SK-N-SH treated with all-trans-retinoic acid at 6 μM for 48 hours (cell line): ENCODE measurements around the gene NUCB2.

ENCODE experiments used
- ATAC-seq: fragments of 200-7000 bp; cut with Tn5 transposase; 3 replicates; pipeline ENCODE4 v1.9.1; 2020; ENCODE audit warnings: mild to moderate bottlenecking, moderate library complexity
- ARNTL ChIP-seq: fragments of 450-650 bp; formaldehyde crosslinking; IDR thresholded peaks from 2 replicates; pipeline ENCODE4 v1.5.0; 2020; ENCODE audit warnings: low read depth, mild to moderate bottlenecking, moderate library complexity, borderline replicate concordance
- BACH2 ChIP-seq: fragments of 250-450 bp; sonication (Bioruptor Pico); IDR thresholded peaks from 2 replicates; pipeline ENCODE4 v1.9.0; 2021; ENCODE audit warnings: mild to moderate bottlenecking, borderline replicate concordance
- CREB5 ChIP-seq: fragments of 250-450 bp; sonication (Bioruptor Pico); IDR thresholded peaks from 2 replicates; pipeline ENCODE4 v1.5.1; 2020; ENCODE audit warnings: low read depth, mild to moderate bottlenecking, moderate library complexity
- CSDC2 ChIP-seq: fragments of 250-450 bp; sonication (Bioruptor Pico); IDR thresholded peaks from 2 replicates; pipeline ENCODE4 v1.5.0; 2020; ENCODE audit warnings: mild to moderate bottlenecking, moderate library complexity
- CSRNP3 ChIP-seq: fragments of 250-450 bp; sonication (Bioruptor Pico); IDR thresholded peaks from 2 replicates; pipeline ENCODE4 v1.5.1; 2021; ENCODE audit warnings: mild to moderate bottlenecking, moderate library complexity
- GLIS3 ChIP-seq: fragments of 250-450 bp; sonication (Bioruptor Pico); IDR thresholded peaks from 2 replicates; pipeline ENCODE4 v1.5.0; 2020; ENCODE audit warnings: mild to moderate bottlenecking, moderate library complexity
- ISL1 ChIP-seq: fragments of 250-450 bp; sonication (Bioruptor Pico); IDR thresholded peaks from 2 replicates; pipeline ENCODE4 v2.1.2; 2022; ENCODE audit warnings: mild to moderate bottlenecking, moderate library complexity
- POU6F1 ChIP-seq: fragments of 250-450 bp; sonication (Bioruptor Pico); IDR thresholded peaks from 2 replicates; pipeline ENCODE4 v1.8.0; 2021; ENCODE audit warnings: low read depth, mild to moderate bottlenecking, moderate library complexity, borderline replicate concordance
- PPARA ChIP-seq: fragments of 250-450 bp; sonication (Bioruptor Pico); IDR thresholded peaks from 2 replicates; pipeline ENCODE4 v1.5.0; 2020; ENCODE audit warnings: mild to moderate bottlenecking, borderline replicate concordance
- RARB ChIP-seq: fragments of 250-450 bp; sonication (Bioruptor Pico); IDR thresholded peaks from 2 replicates; pipeline ENCODE4 v1.8.0; 2021; ENCODE audit warnings: mild to moderate bottlenecking, moderate library complexity
- SNAI2 ChIP-seq: fragments of 250-450 bp; sonication (Bioruptor Pico); IDR thresholded peaks from 2 replicates; pipeline ENCODE4 v1.5.0; 2020; ENCODE audit warnings: mild to moderate bottlenecking, moderate library complexity
- TCF4 ChIP-seq: fragments of 250-450 bp; sonication (Bioruptor Pico); IDR thresholded peaks from 2 replicates; pipeline ENCODE4 v1.8.0; 2021; ENCODE audit warnings: mild to moderate bottlenecking, moderate library complexity, borderline replicate concordance
- TOX ChIP-seq: fragments of 250-450 bp; sonication (Bioruptor Pico); IDR thresholded peaks from 2 replicates; pipeline ENCODE4 v1.8.0; 2021; ENCODE audit warnings: mild to moderate bottlenecking, moderate library complexity, borderline replicate concordance
- TSHZ2 ChIP-seq: fragments of 250-450 bp; sonication (Bioruptor Pico); IDR thresholded peaks from 2 replicates; pipeline ENCODE4 v1.5.0; 2020; ENCODE audit warnings: mild to moderate bottlenecking, moderate library complexity
- ZC3H10 ChIP-seq: fragments of 250-450 bp; sonication (Bioruptor Pico); IDR thresholded peaks from 2 replicates; pipeline ENCODE4 v1.5.1; 2021; ENCODE audit warnings: mild to moderate bottlenecking, moderate library complexity
- ZFP3 ChIP-seq: fragments of 250-450 bp; sonication (Bioruptor Pico); IDR thresholded peaks from 2 replicates; pipeline ENCODE4 v1.5.0; 2020; ENCODE audit warnings: mild to moderate bottlenecking, moderate library complexity
- ZFP30 ChIP-seq: fragments of 450-650 bp; formaldehyde crosslinking; IDR thresholded peaks from 2 replicates; pipeline ENCODE4 v1.5.0; 2022; ENCODE audit warnings: mild to moderate bottlenecking, moderate library complexity
- ZNF565 ChIP-seq: fragments of 450-650 bp; formaldehyde crosslinking; conservative IDR thresholded peaks from 2 replicates; pipeline ENCODE4 v1.5.0; 2020; ENCODE audit warnings: low read depth, mild to moderate bottlenecking, moderate library complexity
- ZNF70 ChIP-seq: fragments of 450-650 bp; formaldehyde crosslinking; IDR thresholded peaks from 2 replicates; pipeline ENCODE4 v1.5.0; 2020; ENCODE audit warnings: mild to moderate bottlenecking, moderate library complexity

NUCB2 gene

GRCh38 chr11:17369094-17369493 is 92.6 kb downstream of the NUCB2 start (continued):
- no peak for TF ChIP-seq TSHZ2

- TF ChIP-seq ISL1 (CRISPR knock-in tag) (no peak), RARB (no peak), CREB5 (no peak), POU6F1 (CRISPR knock-in tag) (no peak), ZNF70 (CRISPR knock-in tag) (no peak), TCF4 (CRISPR knock-in tag) (no peak), ZNF565 (CRISPR knock-in tag) (no peak), BACH2 (CRISPR knock-in tag) (no peak)
- no peak for ATAC-seq
These were observed 93.2 kb downstream of the NUCB2 start for GRCh38 chr11:17369684-17370243.

GRCh38 chr11:17371614-17372013 is 95.1 kb downstream of the NUCB2 start:
- ATAC-seq = no peak
- TF ChIP-seq TOX (CRISPR knock-in tag) (no peak), ZNF565 (CRISPR knock-in tag) (no peak), ARNTL (CRISPR knock-in tag) (no peak), GLIS3 (CRISPR knock-in tag) (no peak), ZFP3 (CRISPR knock-in tag) (no peak), CREB5 (no peak), PPARA (no peak), ZC3H10 (CRISPR knock-in tag) (no peak), CSRNP3 (CRISPR knock-in tag) (no peak), SNAI2 (CRISPR knock-in tag) (no peak), CSDC2 (CRISPR knock-in tag) (no peak), ZFP30 (CRISPR knock-in tag) (no peak), RARB (no peak), POU6F1 (CRISPR knock-in tag) (no peak), BACH2 (CRISPR knock-in tag) (no peak), TCF4 (CRISPR knock-in tag) (no peak), TSHZ2 (no peak)
- TF ChIP-seq, all 23 proteins: peak for 0
